Fibroblast of peridontal ligament (primary cell): ENCODE measurements around the gene EDN3.

Source experiments
- DNase-seq: peaks from one replicate; pipeline ENCODE4 v3.0.0-alpha.2; 2010; ENCODE audit errors: extremely low read depth

EDN3 gene

GRCh38 chr20:59300333-59301081 is at the start of gene EDN3:
TSS of gene EDN3 (plus strand) at chr20:59300611. CDS start at chr20:59300813, 202 bp downstream.
- no peak for DNase-seq

GRCh38 chr20:59253325-59253724 is 47.1 kb upstream of the EDN3 start:
- DNase-seq = no peak

- no peak for DNase-seq
Measured at GRCh38 chr20:59253779-59254319, 46.6 kb upstream of the EDN3 start.

GRCh38 chr20:59255256-59255655 is 45.2 kb upstream of the EDN3 start:
- no peak for DNase-seq

DNA sequence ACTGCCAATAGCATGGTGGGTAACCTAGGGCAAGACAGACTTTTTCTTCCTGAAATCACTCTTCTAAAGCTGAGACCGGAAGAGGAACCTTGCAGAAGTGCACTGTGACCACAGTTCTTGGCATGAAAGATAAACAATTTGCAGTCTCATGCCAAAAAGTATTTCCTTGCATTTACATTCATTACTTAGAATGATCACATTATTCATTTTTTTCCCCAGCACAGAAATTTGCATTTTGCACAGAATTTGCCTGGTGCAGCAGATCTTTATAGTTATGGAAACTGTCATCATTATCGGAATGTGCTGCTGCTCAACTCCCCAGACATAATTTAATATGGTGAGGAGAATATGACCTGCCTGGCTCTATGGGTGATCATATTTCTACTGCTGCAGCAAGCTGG is 42.2 kb upstream of the EDN3 start:
- no peak for DNase-seq

DNA sequence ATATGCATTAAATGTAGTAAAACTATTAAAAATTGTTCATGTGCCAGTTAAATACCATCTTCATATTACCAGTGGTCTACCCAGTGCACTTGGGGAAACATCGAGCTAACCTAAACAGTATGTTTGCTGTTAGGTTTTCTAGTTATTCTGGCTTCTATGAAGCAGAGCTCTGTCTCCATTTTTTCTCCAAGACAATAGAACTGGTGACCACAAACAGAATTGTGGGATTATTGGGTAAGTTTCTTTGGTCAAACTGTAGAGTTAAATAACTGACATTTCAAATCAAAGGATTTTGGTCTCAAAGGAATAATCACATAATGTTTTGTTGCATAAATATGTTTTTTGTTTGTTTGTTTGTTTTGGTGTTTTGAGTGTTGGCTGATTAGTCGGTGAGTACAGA is 40.5 kb upstream of the EDN3 start:
- DNase-seq = no peak

GRCh38 chr20:59265298-59265697 is 35.1 kb upstream of the EDN3 start:
- no peak for DNase-seq

- no peak for DNase-seq
Measured at GRCh38 chr20:59268870-59269269, 31.5 kb upstream of the EDN3 start.

- no peak for DNase-seq
Measured at GRCh38 chr20:59269411-59270025, 30.9 kb upstream of the EDN3 start.

DNA sequence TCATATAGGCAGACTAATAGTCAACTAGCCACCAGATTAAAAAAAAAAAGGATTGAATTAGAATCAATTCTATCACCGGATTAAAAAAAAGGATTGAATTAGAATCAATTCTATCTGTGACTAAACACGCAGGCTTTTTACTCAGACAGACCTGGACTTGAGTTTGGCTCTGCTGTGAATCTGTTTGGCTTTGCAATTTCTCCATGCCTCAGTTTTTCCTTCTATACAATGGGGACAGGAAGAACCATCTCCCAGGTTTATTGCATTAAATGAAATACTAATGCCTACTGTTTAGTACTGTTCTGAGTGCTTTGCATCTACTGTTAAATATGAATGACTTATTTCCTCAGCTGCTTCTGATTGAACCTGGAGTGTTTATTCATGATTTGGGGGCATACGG is 30.0 kb upstream of the EDN3 start:
- no peak for DNase-seq

GRCh38 chr20:59273739-59274357 is 26.6 kb upstream of the EDN3 start:
- DNase-seq = no peak

- no peak for DNase-seq
Measured at GRCh38 chr20:59276938-59277337, 23.5 kb upstream of the EDN3 start.

GRCh38 chr20:59284470-59284869 is 15.9 kb upstream of the EDN3 start:
- no peak for DNase-seq

DNA sequence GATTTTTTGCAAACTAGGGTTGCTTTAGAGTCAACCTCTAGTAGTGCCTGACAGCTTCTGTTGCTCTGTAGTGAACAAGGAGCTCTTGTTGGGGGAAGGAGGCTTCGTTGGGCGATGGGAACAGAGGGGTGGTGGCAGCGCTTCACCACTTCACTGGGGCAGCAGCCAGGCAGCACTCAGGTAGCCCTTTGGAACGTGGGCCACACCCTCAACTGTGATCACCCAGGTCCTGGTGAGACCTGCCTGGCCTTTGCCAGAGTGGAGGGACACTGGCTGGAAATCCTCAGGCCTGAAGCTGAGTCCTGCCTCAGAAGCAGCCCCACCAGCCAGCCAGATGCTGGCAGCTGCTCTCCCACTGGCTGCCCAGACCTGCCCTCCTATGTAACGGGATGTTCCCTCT is 10.4 kb upstream of the EDN3 start:
- no peak for DNase-seq

DNA sequence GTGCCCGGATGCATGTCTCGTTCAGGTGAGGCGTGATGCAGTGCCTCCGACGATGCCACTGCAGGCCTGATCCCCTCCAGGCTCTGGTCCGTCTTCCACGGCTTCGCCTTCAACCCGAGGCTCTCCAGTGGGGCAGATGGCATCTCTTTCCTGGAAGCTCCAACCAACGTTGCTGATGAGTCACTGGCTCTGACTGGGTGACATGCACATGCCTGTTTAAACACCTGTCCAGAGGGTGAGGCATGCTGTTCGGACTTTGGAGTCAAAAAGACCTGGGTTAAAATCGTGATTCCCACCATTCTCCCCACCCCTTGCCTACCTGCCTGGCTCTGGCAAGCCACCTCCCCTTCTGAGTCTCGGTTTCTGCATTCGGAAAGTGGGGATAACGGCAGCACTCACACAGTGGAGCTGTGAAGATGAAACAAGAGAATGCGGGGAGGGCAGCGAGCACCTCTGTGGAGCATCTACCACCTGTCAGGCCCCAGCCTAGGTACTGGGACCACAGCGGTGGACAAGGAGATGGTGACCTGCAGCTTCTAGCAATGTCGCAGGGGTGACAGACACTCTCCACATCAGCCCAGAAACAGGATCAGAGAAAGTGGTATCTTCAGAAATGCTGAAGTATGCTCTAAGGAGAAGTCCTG is 8.5 kb upstream of the EDN3 start:
- DNase-seq = no peak

DNA sequence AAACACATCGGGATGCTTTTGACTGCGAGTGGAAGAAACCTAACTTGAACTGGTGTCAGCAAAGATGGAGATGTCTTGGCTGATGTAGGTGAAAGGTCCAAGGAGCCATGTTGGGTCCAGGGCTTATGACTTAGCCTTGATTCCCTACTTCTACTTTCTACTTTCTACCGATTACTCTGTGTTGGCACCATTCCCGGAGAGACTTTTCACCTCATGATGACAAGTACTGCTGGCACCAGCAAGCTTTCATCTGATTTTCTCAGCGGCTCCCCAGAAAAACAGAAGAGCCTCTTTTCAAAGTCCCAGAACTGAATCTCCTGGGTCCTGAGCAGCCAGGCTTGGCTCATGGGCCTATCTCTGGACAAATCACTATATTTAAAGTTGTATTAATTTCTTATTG is 4.9 kb upstream of the EDN3 start:
- DNase-seq = no peak

- DNase-seq = no peak
Measured at GRCh38 chr20:59297686-59298085, 2.7 kb upstream of the EDN3 start.

- DNase-seq = no peak
Measured at GRCh38 chr20:59299945-59300332, 472 bp upstream of the EDN3 start.

GRCh38 chr20:59301343-59302007 is 1.1 kb downstream of the EDN3 start:
- DNase-seq = no peak

DNA sequence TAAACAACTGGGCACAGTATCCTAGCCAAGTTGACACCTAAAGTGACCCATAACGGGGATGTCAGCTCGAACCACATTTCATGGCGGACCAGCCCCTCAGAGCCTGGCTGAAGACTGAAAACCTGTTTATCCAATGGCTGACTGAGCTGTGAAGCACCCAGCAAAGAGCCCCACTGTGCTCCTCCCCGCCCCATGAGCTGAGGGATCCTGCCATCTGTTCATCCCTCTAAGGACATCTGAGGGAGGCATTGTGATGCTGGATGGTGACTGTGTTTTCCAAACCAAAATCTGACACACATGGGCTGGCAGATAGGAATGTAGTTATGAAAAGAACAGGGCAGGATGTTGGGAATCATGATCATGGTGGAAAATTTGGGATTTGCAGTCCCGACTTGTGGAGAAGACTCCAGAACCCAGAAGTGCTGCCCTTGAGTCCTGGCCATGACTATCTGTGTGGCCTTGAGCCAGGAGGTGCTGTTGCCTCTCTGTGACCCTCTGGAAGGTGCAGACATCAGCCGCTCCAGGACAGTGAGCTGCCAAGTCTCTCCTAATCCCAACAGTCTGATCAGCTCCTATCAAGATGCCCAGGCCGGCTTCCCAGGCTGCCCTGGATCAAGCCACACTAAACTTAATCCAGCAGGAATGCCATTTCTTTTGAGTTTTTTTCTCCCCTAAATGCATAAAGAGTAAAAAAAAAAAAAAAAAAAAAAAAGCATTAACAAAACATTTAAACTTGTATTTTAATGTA is 5.7 kb downstream of the EDN3 start:
- no peak for DNase-seq

DNA sequence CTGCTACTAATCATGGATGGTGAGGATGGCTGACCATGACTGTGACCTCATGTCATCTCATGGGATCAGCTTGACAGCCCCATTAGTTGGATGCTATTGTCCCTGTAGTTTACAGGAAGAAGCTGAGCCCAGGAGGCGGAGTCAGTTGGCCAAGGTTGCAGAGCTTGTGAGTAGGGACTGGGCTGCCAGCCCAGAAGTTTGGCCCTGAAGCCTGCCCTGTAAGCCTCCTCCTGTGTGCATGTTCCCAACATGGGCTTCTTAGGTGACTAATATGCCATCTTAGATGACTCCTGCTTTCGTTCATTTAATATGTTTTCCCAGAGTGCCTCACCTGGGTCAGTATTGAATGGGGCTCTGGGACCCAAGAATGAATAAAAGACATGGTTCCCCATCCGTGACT is 6.9 kb downstream of the EDN3 start:
- DNase-seq = no peak
